ENCODE results near the gene FNIP2.
"Not testable (repeated sequence)": the region's sequence is repeated elsewhere in the genome, so short reads cannot be mapped to it uniquely, and the experiment has no call there.

The FNIP2 gene

GRCh38 chr4:158870626-158871334, 102.0 kb downstream of the FNIP2 start:
- no peak for DNase-seq (ENCODE audit: low spot score)

- no peak for DNase-seq (ENCODE audit: low spot score)
Observed at GRCh38 chr4:158871335-158871724, 102.5 kb downstream of the FNIP2 start.

- no peak for DNase-seq (ENCODE audit: low spot score)
Observed at GRCh38 chr4:158873795-158874401, 105.1 kb downstream of the FNIP2 start.

- DNase-seq (ENCODE audit: low spot score), result no peak
Observed at GRCh38 chr4:158875026-158875425, 106.2 kb downstream of the FNIP2 start.

DNA sequence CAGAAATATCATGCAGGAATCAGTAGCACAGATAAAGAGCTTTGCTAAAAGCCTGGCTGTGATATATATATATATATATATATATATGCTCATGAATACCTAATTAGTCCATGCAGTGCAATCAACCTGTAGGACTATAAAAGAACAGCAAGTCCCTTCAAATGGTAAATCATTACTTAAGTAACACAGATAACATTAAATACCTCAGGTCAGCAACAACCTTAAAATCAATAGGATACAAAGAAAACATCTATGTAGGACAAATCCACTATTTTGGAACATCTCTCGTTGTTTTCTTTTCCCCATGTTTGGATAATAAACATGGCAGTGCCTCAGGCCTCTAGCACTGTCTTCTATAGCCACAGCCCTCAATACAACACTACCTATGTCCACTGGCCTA, 106.6 kb downstream of the FNIP2 start:
- DNase-seq (ENCODE audit: low spot score), result no peak

DNA sequence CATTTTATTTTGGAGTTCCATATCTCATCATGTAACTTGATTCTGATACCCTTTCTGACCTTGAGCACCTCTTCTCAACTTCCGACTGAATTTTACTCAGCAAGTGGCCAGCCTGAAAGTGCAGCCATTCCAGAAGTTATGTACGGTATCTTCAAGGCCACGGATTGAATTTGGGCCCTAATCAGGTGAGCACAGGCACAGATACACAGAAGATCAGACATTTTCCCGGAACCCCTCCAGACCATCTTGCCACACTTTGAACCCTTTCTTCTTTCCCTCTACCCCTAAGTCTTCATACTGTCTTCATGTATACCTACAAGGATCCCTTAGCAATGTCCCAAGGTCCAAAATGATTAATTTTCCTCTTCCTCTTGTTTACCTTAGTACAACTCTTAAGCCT, 108.2 kb downstream of the FNIP2 start:
- no peak for DNase-seq (ENCODE audit: low spot score)

DNA sequence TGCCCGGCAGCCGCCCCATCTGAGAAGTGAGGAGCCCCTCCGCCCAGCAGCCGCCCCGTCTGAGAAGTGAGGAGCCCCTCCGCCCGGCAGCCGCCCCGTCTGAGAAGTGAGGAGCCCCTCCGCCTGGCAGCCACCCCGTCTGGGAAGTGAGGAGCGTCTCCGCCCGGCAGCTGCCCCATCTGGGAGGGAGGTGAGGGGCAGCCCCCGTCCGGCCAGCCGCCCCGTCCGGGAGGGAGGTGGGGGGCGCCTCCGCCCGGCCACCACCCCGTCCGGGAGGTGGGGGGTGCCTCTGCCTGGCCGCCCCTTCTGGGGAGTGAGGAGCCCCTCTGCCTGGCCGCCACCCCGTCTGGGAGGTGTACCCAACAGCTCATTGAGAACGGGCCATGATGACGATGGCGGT, 113.3 kb downstream of the FNIP2 start:
- DNase-seq (ENCODE audit: low spot score), result not testable (repeated sequence)

- DNase-seq (ENCODE audit: low spot score), result no peak
Observed at GRCh38 chr4:158884280-158884679, 115.5 kb downstream of the FNIP2 start.

DNA sequence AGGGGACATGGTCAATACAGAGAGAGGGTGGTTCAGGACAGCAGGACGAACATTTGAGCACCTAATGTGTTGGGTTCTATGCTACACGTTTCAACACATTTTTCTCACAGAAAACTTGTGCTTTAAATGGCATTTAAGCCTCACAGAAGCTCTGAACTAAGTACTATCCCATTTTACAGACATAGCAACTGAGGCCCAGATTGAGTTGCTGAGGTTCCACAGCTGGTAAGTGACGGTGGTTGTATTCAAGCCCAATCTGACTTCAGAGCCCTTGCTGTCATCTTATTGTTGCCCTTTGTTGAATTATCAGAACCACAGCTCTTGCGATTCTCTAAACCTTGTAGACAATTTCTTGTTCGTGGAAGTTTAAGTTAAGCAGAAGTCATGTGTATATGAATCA, 116.7 kb downstream of the FNIP2 start:
- DNase-seq (ENCODE audit: low spot score), result no peak

GRCh38 chr4:158890294-158890693, 121.5 kb downstream of the FNIP2 start:
- DNase-seq (ENCODE audit: low spot score), result no peak

GRCh38 chr4:158891256-158891655, 122.4 kb downstream of the FNIP2 start:
- no peak for DNase-seq (ENCODE audit: low spot score)

GRCh38 chr4:158894826-158895225, 126.0 kb downstream of the FNIP2 start:
- DNase-seq (ENCODE audit: low spot score), result no peak

DNA sequence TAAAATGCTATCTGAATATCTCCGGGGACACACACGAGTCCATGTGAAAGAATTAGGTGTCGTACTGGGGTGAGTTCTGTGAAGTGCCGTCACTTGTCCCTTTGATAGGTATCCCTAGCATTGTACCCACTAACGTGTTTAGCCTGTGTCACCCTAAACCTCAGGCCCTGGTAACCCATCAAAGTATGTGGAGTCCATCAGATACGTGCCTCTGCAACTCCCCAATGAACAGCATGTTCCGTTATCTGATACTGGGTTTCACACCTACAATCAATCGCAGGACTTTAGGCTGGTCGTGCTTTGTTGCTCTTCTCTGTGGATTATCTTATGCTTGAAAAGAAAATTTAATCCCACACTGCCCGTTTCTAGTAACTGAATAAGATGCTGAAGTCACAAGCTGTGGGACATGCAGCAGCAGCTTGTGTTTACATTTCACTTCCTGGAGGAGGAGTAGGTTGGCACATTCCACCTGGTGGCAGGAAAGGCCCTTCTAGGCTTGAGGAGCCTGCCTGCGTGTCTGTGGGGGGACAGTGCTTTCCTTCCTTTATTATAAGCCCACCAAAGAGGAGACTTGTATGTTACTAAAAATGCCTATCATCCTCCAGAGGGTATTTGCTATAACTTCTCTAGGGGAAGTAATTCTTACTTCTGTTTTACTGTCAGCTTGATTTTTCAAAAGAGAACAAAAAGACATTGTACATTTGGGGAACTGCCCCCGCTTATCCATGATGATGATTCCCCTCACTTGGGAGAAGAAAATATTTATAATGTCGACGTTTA, 127.2 kb downstream of the FNIP2 start:
- DNase-seq (ENCODE audit: low spot score), result no peak

DNA sequence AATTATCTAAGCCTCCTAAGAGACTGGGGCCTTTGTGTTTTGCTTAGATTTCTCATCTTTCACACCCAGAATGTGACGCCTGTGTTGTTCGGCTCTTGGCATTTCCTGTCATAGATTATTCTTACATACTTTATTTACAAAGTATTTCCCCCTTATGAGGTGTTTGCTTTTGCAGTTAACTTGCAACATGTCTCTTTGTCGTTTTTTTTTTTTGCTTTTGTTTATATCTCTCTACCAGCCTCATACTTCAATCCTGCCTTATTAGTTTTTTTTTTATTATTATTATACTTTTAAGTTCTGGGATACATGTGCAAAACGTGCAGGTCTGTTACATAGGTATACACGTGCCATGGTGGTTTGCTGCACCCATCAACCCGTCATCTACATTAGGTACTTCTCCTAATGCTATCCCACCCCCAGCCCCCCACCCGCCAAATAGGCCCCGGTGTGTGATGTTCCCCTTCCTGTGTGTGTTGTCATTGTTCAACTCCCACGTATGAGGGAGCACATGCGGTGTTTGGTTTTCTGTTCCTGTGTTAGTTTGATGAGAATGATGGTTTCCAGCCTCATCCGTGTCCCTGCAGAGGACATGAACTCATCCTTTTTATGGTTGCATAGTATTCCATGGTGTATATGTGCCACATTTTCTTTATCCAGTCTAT, 127.9 kb downstream of the FNIP2 start:
- not testable (repeated sequence) for DNase-seq (ENCODE audit: low spot score)

- DNase-seq (ENCODE audit: low spot score), result not testable (repeated sequence)
Observed at GRCh38 chr4:158900408-158900807, 131.6 kb downstream of the FNIP2 start.

- not testable (repeated sequence) for DNase-seq (ENCODE audit: low spot score)
Observed at GRCh38 chr4:158902280-158903078, 133.7 kb downstream of the FNIP2 start.

DNA sequence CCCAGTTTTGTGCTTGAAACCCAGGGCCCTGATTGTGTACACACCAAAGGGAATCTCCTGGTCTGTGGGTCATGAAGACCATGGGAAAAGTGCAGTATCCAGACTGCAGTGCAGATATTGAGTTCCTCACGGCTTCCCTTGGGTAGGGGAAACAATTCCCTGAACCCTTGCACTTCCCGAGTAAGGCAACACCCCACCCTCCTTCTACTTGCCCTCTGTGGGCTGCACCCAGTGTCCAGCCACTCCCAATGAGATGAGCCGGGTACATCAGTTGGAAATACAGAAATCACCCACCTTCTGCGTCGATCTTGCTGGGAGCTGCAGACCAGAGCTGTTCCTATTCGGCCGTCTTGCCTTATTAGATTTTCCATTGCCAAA, 134.2 kb downstream of the FNIP2 start:
- no peak for DNase-seq (ENCODE audit: low spot score)

- no peak for DNase-seq (ENCODE audit: low spot score)
Observed at GRCh38 chr4:158903472-158904043, 134.7 kb downstream of the FNIP2 start.

DNA sequence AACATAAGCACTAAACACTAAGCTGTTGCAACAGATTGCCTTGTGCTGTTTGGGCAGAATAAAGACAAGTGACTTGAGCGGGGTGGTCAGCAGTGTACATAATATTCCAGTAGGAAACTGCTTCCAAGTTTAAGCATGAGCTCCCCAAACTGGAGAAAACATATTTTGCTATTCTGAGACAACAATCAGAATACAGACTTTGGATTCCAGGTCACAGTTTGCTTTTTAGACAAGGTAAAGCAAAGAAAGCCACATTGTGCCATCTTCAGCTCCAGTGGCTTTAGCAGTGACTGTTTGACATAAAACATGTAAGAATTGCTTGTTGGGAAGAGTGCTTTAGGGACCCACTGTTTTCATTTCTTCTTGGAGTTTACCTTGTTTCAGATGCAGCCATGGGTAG, 136.0 kb downstream of the FNIP2 start:
- no peak for DNase-seq (ENCODE audit: low spot score)

- no peak for DNase-seq (ENCODE audit: low spot score)
Observed at GRCh38 chr4:158906073-158906472, 137.2 kb downstream of the FNIP2 start.

- no peak for DNase-seq (ENCODE audit: low spot score)
Observed at GRCh38 chr4:158912390-158912789, 143.6 kb downstream of the FNIP2 start.
